Activated T-cell treated with anti-CD3 and anti-CD28 coated beads for 24 hours (primary cell): ENCODE measurements around the gene HIC1.

ENCODE experiments used
- DNase-seq: peaks from one replicate; pipeline ENCODE4 v3.0.0-alpha.2; 2020; ENCODE audit warnings: low read depth

Gene HIC1

GRCh38 chr17:2060681-2061440 is 6.0 kb downstream of the HIC1 start:
- DNase-seq = no peak

- DNase-seq = no peak
Observed at GRCh38 chr17:2061441-2061958, 6.6 kb downstream of the HIC1 start.

- no peak for DNase-seq
Observed at GRCh38 chr17:2062571-2063183, 7.8 kb downstream of the HIC1 start.

DNA sequence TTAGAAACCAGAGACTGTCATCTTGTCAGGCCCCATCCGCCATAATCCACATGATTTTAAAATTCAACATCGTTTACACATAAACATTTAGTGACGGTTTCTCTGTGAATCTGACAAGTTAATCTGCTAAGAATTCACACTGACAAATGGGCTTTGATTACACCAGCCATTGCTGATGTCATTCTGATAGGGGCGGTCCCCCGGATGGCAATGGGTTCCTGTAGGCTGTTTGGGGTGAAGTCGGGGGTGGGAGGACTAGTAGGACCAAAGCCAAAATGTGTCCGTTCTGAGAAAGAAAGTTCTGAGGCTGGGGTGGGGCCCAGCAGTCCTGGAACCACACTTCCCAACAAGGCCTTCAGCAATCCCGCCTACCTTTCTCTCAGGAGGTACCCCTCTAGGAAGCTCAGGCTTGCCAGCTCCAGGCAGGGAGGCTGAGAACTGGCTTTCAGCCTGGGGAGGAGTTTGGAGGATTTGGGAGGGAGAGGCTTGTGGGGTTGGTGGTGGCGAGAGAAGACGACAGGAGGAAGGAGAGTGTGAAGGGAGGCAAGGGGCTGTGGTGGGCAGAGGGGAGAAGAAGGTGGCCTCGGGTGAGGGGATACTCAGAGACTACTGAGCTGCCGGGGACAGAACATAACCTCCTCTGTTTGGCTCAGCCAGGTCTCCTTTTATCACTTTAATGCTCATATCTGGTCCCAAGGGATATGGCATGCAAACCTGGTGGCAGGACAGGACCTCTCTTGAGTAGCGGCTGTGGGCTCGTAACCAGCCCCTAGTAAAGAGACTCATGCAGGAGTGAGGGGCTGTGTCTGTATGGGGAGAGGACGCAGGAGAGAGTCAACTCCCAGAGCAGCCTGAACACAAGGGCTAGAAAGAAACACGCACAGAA is 8.6 kb downstream of the HIC1 start:
- no peak for DNase-seq

- DNase-seq = no peak
Observed at GRCh38 chr17:2064147-2064489, 9.2 kb downstream of the HIC1 start.

DNA sequence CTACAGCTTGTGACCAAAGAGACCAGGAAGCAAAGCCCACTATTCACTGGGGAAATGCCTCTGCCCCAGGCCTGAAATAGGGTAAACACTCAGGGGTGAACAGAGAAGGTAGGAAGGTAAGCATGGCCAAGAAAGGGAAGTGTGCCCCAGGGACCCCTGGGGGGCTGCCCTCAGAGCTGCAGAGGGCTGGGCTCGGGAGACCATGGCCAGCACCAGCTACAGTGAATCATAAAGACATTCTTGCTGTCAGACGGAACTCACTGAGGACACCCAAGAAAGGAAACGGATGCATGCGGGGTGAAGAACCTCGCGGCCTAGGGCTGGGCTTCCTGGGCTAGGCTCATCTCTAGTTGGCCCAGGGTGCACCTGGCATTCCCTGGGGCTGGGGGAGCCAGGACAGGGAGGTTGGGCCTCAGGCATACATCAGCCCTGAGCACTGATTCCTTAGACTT is 9.6 kb downstream of the HIC1 start:
- DNase-seq = no peak

DNA sequence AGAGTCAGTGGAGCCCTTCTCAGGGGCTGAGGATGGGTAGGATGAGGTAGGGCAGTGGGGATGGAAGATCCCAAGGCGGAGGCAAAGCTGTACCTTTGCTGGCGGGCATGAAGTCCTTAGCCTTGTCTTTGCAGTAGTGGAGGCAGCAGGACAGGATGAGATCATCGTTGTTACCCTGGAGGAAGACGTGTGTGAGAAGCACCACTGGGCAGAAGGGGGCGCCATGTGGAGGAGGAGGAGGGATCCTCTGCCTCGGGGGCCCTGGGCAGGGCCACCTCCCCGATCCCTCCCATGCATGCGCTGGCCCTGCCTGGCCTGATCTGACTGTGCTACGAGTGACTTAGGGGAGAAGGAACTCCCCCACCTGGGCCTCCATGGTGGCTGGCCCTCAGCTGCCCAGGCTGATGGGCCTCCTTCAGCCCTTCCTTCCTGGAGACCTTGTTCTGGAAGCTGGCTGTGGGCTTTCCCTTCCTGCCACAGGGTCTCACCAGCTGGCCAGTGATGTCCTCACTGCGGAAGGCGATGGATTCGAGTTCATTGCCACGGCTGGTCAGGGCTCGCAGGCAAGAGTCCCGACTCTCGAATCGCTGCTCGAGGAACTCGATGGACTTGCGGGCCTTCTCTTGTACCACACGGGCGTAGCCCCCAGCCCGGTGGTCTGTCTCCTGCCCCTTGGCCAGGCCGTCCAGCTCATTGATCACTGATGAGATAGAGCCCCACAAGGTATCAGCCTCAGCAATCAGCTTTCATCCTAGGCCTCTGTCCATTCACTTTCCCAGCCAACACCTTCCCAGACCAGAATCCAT is 10.3 kb downstream of the HIC1 start:
- DNase-seq = no peak

GRCh38 chr17:2065949-2066400 is 11.1 kb downstream of the HIC1 start:
- no peak for DNase-seq

DNA sequence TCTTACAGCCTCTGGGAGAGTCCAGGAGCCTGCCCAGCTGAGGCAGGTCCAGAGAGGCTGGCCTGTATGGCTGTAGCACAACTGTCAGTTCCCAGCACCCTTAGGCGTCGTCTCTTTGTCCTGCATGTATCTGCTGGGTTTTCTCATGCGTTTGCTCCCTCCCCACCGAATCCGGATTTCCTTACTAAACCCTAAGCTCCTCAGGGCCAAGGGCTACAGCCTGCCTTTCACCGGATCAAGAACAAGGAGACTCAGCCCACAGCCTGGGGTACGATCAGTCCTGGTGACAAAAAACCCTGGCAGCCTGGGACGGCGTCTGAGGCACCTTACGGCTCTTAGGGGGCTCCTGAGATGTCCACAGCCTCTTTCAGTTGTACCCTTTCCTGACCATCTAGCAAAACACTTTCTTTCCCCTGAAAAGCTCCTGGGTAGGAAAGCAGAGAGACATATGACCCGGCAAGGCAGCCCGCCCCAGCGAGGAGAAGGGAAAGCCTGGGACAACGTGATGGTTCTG is 12.2 kb downstream of the HIC1 start:
- no peak for DNase-seq

GRCh38 chr17:2067608-2068024 is 12.7 kb downstream of the HIC1 start:
- DNase-seq = no peak

GRCh38 chr17:2068031-2068518 is 13.2 kb downstream of the HIC1 start:
- no peak for DNase-seq

GRCh38 chr17:2068519-2069051 is 13.7 kb downstream of the HIC1 start:
- no peak for DNase-seq

GRCh38 chr17:2070241-2071023 is 15.5 kb downstream of the HIC1 start:
- DNase-seq = peak; percentile 65

GRCh38 chr17:2071024-2071385 is 16.1 kb downstream of the HIC1 start:
- DNase-seq = no peak

DNA sequence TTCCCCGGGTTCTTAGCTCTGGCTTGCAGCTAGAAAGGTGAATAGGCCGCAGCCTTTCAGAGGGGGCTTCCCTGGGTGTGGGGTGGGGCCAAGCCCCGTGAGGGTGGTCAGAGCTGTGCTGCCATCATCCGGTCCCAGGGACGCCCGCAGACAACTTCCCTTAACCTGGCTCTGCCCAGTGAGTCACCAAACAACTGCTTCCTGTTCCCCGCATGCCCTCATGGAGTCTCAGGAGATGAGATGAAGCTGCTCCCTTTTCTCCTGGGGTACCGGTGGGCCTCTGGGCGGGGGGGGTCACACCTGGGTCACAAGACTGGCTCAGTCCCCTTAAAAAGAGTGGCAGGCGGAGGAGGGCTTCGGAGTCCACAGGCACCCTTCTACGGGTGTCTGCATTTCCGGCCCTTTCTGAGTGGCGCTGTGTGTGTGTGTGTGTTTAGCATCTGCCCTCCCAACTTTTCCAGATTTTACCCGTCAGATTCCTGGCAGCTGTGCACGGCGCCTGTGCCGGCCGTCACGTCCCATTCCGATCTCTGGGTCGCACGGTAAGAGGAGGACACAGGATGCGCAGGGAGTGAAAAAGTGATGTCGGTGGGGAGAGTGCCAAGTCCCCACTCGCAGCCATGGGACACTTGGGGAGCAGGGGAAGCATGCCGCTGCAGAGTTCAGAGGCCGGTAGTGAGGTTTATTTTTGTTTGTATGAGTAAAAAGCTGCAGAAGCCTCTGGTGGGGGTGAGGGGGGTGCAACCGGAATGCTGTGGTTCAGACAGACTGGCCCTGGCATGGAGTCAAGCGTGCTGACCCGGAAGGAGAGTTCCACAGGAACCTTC is 16.8 kb downstream of the HIC1 start:
- DNase-seq = no peak

GRCh38 chr17:2074919-2075318 is 20.0 kb downstream of the HIC1 start:
- DNase-seq = no peak

DNA sequence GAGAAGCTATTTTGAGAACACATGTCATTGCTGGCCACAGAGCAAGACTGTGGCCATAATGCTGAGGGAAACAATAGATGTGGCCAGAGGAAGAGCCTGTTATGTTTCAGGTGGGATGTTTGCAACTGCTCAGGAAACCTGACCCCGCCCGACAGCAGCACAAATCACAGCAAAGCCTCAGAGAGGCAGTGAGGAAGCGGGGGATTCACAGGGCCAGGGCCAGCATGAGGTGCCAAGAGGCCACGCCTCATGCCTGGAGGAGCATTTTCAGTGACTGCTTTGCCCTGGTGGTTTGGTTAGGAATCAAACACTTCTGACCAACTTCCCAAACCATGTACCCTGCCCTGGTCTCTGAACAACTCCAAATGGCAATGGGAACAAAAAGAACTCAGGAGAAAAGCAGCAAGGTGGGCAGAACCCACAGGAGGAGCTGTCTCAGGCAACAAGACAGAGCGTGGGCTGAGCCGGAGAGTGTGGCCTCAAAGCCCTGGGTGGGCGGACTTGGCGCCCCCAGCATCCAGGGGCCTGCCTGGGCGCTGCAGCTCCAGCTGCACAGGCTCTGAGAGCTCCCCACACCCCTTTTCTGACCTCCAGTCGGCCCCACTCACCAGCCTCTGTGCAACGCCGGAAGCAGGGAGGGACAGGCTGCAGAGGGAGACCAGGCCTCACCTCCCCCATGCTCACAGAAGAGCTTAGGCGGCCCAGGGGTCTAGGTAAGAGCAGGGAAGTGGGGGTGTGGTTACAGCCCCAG is 20.6 kb downstream of the HIC1 start:
- DNase-seq = no peak
